Bronchial epithelial cell (primary cell): ENCODE results near the gene DUT. TPM values are rescaled to one million over a fixed set of nuclear protein-coding genes. Genes with fewer than 3 reads are reported as not detected.
A peak's percentile ranks its signal among the peaks of the same experiment; 100 is the strongest.

Experiments used
- DNase-seq: peaks from one replicate; pipeline ENCODE4 v3.0.0-alpha.2; 2010; ENCODE audit warnings: low read depth
- FAIRE-seq: peaks from 2 replicates; lab custom pipeline; 2011; peaks lifted over from hg19 to GRCh38; lab: Jason Lieb, UNC
- H3K27me3 ChIP-seq: 2 replicates; pipeline ENCODE4 v1.5.1; 2011; ENCODE audit warnings: low read length; ENCODE audit not compliant: control insufficient read depth, insufficient read depth
- H3K36me3 ChIP-seq: 2 replicates; pipeline ENCODE4 v1.5.1; 2011; ENCODE audit warnings: low read length; ENCODE audit not compliant: control insufficient read depth, insufficient read depth
- H3K4me3 ChIP-seq: 2 replicates; pipeline ENCODE4 v1.5.1; 2011; ENCODE audit warnings: mild to moderate bottlenecking, low read depth, low read length, control low read depth
- total RNA-seq: library from RNA; depleted of rRNA; stranded (reverse); fragments of >200 nt; gene quantifications from 2 replicates; pipeline ENCODE4 v1.2.1, GENCODE V29; 2014
- TF ChIP-seq, protein P1 (sequence below): IDR thresholded peaks from 2 replicates; pipeline ENCODE4 v1.5.1; 2011; ENCODE audit warnings: mild to moderate bottlenecking, moderate library complexity, low read length, control low read depth, inconsistent platforms; ENCODE audit not compliant: insufficient read depth, severe bottlenecking

The DUT gene
- total RNA-seq, 1 donor from 2014 or later = 30.8 TPM

DNA sequence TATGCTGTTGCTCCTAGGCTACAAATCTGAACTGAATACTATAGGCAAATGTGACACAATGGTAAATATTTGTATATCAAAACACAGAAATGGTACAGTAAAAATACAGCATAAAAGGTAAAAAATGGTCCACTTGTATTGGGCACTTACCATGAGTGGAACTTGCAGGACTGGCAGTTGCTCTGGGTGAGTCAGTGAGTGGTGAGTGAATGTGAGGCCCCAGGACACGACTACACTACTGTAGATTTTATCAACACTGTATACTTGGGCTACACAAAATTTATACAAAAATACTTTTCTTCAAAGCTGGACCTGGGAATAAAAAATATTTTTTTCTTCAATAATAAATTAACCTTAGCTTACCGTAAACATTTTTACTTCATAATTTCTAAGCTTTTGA, 41.6 kb upstream of the DUT start:
- Histone ChIP-seq H3K27me3 (no peaks in the 10 kb centered on the region), H3K4me3 (no peak overlapping the region), H3K36me3 (no peaks in the 10 kb centered on the region)
- TF ChIP-seq, protein P1, sequence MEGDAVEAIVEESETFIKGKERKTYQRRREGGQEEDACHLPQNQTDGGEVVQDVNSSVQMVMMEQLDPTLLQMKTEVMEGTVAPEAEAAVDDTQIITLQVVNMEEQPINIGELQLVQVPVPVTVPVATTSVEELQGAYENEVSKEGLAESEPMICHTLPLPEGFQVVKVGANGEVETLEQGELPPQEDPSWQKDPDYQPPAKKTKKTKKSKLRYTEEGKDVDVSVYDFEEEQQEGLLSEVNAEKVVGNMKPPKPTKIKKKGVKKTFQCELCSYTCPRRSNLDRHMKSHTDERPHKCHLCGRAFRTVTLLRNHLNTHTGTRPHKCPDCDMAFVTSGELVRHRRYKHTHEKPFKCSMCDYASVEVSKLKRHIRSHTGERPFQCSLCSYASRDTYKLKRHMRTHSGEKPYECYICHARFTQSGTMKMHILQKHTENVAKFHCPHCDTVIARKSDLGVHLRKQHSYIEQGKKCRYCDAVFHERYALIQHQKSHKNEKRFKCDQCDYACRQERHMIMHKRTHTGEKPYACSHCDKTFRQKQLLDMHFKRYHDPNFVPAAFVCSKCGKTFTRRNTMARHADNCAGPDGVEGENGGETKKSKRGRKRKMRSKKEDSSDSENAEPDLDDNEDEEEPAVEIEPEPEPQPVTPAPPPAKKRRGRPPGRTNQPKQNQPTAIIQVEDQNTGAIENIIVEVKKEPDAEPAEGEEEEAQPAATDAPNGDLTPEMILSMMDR = no peak
- no peak for FAIRE-seq
- peak; percentile 10 for DNase-seq

DNA sequence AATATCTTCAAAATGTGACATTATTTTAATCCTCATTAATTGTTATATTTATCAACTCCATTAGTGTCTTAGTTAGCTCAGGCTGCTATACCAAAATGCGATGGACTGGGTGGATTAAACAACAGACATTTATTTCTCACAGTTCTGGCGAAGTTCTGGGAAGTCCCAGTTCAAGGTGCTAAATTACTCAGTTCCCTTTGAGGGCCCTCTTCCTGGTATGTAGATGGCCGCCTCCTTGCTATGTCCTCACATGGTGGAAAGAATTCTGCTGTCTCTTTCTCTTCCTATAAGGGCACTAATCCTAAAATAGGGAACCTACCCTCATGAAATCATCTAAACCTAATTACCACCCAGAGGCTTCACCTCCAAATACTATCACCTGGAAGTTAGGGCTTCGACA, 38.8 kb upstream of the DUT start:
- no peak for DNase-seq
- no peak for FAIRE-seq
- no peaks in the 10 kb centered on the region for H3K27me3 ChIP-seq
- H3K36me3 ChIP-seq = no peaks in the 10 kb centered on the region
- TF ChIP-seq, protein P1 = no peak
- H3K4me3 ChIP-seq = no peak overlapping the region

DNA sequence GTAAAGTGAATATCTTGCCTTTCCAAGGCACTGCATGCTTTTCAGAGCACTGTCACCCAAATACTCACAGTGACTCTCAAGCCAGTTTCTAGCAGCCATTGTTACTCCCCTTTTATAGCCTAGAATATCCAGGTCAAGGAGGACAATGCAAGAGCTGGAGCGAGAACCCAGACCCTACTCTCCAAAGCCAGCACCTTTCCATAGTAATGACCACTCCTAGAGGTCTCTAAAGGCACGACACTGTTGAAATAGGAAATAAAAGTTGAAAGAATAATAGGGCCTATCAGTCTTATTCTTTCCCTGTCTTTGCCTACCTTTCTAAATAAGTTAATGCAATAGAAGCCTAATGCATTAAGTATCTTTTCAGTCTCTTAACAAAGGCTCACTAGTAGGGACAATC, 33.6 kb upstream of the DUT start:
- Histone ChIP-seq H3K4me3 (no peak overlapping the region), H3K27me3 (no peaks in the 10 kb centered on the region), H3K36me3 (no peaks in the 10 kb centered on the region)
- no peak for DNase-seq
- TF ChIP-seq, protein P1 = no peak
- FAIRE-seq = no peak

DNA sequence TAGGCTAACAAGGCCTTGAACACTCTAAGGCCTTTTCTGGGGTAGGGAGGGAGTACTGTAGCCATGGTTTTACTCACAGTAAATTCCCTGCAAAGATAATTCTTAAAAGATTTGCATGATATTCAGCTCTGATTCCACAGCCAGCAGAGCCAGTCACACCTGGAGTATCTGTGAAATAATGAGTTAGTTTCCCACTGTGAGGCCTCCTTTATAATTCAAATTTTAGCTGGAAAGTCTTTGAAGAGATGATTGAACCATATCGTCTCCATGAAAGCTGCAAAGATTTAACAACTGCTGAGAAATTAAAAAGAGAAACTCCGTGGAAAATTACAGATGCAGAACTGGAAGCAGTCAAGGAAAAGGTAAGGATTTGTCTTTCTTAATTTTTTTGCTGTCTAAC, 32.3 kb upstream of the DUT start:
- TF ChIP-seq, protein P1 = no peak
- no peaks in the 10 kb centered on the region for H3K36me3 ChIP-seq
- no peak overlapping the region for H3K4me3 ChIP-seq
- DNase-seq (no peak), FAIRE-seq (no peak)
- H3K27me3 ChIP-seq = no peaks in the 10 kb centered on the region

DNA sequence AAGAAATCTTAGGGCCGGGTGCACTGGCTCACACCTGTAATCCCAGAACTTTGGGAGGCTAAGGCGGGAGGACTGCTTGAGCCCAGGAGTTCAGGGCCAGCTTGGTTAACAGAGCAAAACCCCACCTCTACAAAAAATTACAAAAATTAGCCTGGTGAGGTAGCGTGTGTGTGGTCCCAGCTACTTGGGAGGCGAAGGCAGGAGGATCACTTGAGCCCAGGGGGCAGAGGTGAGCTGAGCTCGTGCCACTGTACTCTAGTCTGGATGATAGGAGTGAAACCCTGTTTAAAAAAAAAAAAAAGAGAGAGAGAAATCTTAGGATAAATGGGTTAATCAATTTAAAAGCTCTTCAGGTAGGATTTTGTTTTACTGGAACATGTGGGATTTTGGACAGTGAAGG, 31.2 kb upstream of the DUT start:
- DNase-seq (no peak), FAIRE-seq (no peak)
- Histone ChIP-seq H3K36me3 (no peaks in the 10 kb centered on the region), H3K27me3 (no peaks in the 10 kb centered on the region), H3K4me3 (no peak overlapping the region)
- TF ChIP-seq, protein P1 = no peak

DNA sequence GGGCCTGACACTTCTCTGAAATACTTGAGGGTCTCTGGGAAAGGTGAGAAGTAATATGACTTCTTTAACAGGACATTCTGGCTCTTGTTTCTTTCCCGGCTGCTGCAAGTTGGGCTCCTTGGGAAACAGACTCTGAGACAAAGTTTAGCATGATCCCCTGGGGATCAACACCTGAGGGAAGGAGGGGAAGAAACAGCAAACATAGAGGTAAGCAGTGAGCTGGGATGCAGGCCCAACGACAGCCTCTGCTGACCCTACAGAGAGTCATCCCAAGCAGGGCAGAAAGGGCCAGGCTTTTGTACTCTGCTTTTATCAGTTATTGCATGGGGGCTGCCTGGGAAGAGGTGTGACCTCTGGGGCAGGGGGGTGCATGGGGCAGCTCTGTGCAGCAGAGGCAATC, 26.8 kb upstream of the DUT start:
- DNase-seq (no peak), FAIRE-seq (no peak)
- Histone ChIP-seq H3K4me3 (no peak overlapping the region), H3K27me3 (no peaks in the 10 kb centered on the region), H3K36me3 (no peaks in the 10 kb centered on the region)
- TF ChIP-seq, protein P1 = no peak
